Activated T-helper 1 cell treated with anti-CD3 and anti-CD28 coated beads, Interleukin-2, amount 50 U/mL, for 16 hours (primary cell): ENCODE measurements around the gene GABRR3.
A peak's percentile ranks its signal among the peaks of the same experiment; 100 is the strongest.
"Not testable (repeated sequence)": the region's sequence is repeated elsewhere in the genome, so short reads cannot be mapped to it uniquely, and the experiment has no call there.

Experiments used
- DNase-seq, 2 donors: peaks; one replicate each; pipeline ENCODE4 v3.0.0-alpha.2; 2020; ENCODE audit warnings: low read depth in 1 of 2, low spot score in 1 of 2

The GABRR3 gene

DNA sequence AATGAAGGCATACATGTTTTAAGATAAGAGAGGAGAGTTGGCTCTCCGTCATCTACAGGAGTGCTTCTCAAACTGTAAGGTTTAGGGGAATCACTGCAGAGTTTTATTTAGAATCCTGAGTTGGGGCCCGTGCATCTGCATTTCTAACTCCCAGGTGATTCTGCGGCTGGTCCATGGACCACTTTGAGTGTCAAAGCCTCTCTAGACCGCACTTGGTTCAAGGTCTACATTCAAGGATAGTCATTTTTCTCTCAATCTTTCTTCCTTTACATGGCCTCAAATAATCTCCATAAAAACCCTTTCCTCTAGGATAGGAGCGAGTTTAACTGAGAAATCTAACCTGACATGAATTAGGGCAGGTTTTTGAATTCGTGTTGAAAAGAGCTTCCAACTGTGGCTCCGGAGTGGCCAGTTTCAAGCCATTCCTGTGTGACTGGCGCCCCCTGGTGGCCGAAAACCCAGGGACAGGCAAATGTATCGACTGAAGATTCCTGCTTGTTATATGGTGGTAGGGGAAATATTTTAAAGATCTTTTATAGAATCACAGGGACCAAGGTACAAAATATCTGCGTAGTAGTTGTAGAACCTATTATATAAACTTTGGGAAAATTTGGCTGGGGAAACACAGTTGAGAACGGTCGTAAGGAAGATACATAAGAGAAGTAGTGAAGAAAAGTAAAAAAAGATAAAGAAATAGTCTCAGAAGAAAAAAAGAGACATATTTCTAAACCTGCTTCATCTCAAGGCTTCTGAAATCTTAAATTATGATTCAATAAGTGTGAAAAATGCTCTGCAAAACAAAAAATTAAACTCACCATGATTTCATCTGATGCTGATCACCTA, 11.9 kb downstream of the GABRR3 start:
- peak; percentile 83 to 98 for DNase-seq

DNA sequence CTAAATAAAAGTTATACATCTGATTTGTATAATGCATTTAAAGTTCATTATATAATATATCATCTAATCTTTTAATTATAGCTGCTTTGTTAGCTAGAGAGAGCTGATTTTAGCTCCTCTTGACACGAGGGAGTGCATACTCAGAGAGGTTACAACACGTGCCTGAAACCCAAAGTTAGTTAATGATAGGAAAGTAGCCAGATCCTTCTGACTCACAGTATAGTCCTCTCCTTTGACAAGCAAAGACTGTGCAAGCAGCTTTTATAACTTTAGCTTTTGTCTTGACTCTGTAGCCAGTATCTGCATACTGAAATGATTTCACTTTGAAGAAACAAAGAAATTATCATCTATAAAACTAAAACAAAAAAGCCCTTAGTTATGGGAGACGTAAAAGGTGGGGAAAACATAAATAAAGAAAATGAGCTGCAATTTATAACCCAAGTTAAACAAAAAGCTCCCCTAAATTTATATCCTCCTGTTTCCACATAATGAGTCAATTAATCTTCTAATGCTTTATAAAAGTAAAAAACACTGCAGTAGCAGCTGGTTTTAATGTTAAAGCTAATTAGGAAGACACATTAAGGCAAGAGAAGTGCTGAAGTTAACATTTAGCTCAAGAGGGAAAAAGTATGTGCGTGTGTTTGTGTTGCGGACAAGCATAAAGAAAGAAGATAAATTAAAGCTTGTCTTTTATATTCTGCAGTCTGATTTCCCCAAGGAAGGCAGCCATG, 13.1 kb downstream of the GABRR3 start:
- no peak for DNase-seq

DNA sequence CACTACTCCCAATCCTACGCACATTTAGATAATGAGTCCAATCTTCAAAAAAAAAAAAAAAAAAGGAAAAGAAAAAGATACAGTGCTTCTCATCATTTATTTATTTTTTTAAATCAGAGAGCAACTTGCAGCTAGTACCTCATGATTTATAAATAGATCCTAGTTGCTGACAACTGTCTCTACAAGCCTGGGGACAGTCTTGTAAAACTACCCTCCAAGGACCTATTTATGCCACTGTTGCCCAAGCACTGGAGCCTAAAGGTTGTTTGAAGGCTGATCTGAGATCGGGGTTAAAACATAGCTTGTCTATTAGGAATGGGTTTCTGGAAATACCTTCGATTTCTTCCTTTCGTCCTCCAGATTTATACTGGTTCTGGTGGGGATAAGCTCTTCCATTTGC, 14.7 kb downstream of the GABRR3 start:
- DNase-seq: no peak

DNA sequence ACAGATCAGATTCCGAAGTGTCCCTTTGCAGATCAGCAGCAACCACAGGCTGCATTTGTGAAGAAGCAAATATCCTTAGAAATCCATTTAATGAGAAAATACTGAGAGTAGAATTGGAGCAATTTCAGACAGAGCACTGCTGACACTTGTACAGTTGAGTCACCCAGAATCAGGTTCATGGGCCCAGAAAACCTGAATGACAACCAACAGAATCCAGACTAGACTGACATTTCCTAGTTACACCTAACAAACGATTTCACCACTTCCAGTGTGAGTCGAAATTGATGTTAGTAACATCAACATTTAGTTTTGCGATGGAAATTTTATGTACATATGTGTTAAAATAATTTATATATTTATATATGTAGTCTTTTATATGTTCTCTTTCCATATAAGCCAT, 16.8 kb downstream of the GABRR3 start:
- DNase-seq: no peak

DNA sequence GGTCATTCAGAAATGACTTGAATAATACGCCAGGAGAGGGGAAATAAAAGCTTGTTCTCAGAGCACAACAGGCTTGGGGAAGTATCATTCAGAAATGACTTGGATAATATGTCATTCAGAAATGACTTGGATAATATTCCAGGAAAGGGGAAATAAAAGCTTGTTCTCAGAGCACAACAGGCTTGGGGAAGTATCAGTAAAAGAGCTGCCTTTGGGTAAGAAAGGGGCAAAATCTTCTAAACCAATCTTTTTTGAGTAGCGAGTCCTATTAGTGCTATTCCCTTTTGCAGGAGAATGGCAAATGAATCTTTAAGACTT, 20.9 kb downstream of the GABRR3 start:
- no peak for DNase-seq

DNA sequence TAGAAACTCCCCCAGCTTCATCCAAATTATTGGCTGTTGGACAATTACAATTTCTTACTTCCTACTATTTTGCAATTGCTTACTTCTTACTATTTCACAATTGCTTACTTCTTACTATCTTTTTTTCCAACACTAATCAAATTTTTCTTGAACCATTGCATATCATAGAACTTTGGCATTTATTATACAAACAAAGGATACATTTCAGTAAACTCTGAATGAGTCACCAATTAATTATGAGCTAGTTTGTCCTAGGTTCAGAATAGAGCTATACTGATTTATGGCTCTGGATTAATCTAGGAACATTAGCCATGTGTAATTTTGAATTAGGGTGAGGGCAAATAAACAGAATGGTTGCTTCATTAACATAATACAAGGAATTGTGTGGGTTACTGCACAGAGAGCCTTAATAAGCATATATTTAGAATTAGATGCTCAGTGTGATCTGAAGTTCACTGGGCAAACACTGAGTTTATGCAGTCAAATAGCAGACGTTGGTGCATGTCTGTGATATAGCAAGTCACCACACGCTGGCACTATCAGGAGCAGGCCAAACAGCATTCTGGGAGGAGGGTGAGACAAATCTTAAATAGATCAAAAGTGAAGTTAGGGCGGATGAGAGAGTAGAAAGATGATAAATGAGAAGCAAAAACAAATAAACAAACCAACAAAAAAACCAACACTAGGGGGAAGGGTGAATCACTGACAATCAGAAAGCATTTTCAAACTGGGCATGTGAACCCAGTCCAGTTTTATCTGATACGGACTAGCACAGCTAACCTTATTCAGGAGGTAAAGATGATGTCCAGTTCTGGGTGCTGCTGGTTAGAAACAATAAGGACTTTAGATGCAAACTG, 21.5 kb downstream of the GABRR3 start:
- no peak for DNase-seq

DNA sequence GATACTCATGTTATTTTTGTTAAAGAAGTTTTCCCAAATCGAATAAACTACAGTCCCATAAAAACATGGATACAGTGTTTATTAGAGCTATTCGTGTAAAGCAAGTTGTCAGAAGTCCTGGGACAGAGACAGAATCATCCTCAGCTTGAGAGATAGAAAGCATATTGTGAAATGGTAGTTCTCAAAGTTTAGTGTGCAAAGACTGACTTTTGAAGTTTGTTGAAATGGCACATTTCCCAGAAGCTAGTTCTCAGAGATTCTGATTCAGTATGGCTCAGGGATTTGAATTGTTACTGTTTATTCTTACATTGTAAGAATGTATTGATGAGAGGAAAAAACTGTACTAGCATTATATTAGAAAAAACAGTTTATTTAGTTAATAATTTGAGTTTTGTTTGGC, 22.1 kb downstream of the GABRR3 start:
- DNase-seq: no peak

DNA sequence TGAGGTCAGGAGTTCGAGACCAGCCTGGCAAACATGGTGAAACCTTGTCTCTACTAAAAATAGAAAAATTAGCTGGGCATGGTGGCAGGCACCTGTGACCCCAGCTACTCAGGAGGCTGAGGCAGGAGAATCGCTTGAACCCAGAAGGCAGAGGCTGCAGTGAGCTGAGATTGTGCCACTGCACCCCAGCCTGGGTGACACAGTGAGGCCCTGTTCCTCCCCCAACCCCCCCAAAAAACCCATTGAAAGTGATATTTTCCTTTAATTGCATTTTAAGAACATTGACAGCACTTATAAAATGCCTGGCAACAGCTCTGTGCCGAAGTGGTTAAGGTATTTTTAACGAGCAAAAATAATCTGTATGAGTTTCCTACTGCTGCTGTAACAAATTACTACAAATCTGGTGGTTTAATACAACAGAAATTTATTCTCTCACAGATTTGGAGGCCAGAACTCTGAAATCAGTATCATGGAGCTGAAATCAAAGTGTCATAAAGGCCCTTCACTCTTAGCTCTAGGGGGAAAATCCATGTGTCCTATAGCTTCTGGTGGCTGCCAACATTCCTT, 24.1 kb downstream of the GABRR3 start:
- not testable (repeated sequence) for DNase-seq

DNA sequence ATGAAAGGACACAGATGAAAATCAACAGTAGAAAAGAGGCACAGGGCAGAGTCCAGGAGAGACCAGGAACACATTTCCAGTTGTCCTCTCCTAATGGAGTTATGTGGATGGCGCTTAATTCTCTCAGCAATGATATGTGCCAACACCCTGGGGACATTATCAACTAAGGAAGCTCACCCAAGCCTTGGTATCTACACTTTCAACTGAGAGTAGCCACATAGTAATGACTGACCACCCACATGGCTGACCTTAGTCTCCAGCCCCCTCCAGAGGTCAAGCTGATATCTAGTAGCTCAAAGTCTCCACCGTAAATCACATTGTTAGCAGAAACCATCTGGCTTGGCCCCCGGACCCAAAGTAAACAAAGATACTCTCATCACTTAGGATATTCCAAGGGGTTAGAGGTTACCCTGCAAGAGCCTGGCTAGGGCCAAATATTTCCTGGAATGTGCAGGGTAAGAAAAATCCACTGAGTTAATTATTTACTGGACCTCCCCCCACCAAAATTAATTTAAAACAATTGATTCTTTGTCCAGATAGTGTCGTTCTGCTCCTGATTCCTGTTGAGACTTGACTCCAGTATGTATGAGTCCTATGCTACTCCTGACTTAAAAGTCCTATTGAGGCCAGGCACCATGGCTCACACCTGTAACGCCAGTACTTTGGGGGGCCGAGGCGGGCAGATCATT, 24.8 kb downstream of the GABRR3 start:
- no peak for DNase-seq

DNA sequence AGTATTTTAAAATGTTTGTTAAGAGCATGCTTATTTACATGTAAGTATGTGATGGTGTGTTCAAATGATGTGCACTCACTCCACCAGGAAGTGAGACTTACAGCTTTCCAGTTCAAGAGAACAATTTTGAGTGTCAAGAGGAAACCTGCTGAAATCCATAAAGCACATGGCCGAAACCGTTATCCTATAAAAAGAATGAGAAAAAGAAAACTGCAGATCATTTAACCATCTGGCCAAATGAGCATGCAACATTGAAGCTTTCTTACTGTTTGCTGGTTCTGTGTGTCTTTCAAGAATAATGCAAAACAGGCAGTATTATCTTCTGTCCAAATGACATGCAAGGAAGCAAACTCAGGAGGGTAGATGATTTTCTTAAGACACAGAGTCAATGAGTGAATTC, 26.3 kb downstream of the GABRR3 start:
- DNase-seq: no peak

DNA sequence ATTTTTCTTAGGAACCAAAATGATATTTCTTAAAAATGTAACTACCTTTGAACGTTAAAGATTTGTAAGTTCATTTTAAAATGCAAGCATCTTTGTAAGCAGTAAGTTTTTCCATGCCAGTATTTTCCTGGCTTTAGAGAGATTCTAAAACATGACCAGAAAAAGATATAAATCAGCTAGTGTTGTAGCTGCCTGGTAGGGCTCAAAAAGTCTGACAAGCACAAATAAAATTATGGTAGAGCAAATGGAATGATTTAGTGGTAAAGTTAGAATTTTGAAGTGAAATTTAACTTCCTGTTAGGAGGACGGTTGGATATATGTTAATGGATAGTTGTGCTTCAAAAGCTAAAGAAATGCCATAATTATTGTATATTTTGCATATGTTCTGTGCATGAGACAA, 29.7 kb downstream of the GABRR3 start:
- no peak for DNase-seq

DNA sequence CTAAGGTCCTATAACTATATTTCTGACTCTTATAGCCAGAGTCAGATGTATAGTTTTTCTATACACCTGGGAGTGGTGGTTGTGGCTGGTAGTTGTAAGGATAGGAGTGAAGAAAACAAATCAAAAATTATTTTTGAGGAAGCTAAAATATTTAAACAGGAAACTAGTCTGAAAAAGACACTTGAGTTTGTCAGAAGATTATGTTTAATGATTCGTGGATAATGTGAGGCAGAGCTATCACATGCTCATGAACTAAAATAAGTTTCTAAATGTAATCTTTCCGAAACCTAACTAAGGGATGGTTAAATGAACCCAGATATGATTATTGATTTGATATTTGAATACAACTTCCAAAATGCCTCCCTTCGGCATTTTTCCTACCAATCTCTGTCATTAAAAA, 30.4 kb downstream of the GABRR3 start:
- DNase-seq: no peak

DNA sequence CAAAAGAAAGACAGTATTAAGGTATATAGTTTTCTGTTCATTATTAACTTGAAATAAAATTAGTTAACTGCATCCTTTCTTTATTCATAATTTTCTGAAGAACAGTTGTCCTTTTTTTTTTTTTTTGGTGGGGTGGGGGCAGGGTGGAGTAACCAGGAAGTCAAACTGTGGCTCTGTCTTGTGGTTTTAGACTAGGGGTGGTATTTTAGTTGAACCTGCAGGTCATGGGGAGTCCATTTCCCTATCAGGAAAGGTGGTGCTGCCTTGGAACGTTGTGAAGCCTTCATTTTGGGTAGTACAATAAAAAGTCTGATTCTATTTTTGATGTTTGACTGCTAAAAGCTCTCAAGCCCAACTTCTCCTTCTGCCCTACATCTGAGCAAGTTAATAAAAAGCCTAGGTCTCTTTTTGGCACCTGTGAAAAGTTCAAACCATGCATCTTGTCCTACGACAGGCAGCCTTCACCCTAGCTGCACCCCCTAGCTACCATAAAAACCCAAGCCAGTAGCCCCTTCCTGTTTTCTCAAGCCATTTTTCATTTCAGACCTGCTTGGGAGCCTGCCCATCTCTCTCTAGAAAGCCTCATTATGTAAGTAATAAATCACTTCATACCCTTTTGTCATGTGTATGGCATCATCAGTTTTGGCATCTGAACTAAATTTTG, 31.7 kb downstream of the GABRR3 start:
- no peak for DNase-seq

DNA sequence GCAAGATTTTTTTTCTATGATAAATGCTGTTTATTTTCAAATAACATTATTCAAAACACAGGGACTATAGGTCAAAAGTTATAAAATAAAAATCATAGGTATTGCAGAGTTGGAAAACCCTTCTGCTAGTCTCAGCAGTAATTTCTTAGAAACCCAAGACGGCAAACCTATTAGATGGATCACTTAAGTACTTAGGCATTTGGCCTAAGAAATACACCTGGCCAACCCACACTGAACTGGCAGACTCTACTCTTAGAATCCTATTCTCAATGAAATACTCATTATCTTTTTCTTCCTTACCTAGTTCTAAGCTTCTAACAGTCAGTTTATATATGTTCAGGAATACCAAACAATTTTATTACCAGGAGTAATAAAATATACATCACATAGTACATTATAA, 32.4 kb downstream of the GABRR3 start:
- DNase-seq: no peak

DNA sequence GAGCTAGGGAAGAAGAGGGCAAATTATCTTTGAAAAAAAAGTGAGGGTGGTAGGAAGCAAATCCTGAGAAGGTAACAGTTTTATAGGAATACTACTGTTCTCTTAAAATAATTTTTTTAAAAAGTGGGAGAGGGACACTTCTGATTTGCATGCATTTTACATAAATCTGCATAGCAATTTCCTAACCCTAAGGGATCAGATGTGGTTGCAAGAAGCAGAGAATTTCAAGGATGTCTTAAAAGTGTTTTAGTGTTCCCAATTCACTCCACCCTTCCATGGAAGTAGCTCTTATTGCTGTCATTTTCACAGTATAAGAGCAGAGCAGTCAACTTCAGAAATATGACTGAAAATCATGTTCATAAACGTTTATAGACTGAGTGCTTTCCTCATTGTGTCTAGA, 35.1 kb downstream of the GABRR3 start:
- DNase-seq: no peak

DNA sequence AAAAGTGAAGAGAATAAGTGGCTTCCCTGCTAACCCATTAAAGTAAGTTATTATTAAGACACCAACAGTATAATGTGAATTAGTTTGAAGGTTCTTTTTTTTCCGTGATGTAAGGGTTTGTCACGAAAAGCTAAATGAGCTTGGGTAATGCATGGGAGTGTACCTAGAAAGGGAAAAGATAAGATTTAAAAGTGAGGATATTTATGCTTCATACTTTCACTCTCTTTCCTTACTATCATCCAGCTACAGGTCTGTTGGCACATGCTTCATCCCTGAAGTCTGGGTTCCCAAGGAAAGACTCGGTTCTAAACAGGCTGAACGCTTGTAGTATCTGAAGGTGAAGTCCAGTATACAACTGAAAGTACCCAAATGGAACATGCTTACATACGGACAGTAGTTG, 36.0 kb downstream of the GABRR3 start:
- DNase-seq: no peak

DNA sequence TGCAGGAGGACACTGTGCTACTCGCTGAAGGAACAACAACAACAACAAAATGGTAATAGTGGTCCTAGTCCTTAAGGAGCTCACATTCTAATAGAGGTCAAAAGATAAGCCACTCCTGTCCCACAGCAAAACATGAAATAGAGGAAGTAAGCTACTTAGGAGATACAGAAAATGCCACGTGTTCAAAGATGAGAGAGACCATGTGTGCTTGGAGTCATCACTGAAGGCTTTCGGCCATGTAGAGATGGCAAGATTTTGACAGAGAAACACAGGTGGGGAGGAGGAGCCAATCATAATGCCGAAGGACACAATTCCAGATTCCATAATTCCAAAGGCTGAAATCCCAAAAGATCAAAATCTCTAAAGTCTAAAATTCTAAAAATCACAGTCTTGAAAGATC, 38.1 kb downstream of the GABRR3 start:
- DNase-seq: no peak

DNA sequence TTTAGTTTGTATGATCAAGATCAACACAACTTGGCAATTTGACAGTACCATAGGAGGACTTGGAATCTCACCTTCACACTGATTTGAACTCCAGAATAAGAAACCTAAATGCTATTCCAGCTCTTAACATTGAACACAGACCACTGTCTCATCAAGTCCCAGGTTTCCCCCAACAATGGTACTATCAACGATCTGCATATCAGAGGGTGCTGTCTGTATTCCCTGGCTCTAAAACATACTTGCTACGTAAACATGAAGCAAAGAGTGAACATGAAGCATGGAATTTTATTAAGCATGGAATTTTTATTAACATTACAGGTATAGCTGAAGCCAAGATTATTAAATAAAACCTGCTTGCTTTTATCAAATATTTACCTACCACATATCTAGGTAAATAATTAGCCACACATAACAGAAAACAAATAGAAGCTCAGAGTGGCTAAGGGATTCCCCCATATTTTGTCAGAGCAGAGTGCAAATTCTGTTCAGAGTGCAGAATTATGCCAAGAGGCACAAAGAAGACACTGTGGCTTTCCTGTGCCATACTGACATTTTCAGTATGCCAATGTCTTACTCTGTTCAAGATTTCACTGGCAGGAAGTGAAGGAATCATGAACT, 40.7 kb downstream of the GABRR3 start:
- DNase-seq: no peak

DNA sequence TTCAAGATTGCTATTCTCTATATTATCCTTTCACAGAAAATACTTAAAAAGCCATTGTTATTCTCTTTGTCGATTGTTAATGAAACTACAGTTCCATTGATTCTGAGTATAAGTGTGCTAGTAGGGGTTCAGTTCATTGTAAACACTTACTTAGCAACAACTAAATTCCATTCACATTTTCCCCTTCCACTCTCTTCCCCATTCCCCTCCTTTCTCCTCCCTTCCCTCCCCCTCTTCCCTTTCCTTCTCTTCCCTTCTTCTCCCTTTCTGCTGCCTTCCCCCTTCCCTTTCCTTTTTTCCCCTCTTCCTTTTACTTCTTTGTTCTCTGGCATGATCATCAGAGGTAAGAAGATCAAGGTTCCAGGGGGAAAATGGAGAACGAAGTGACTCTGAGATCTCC, 41.6 kb downstream of the GABRR3 start:
- DNase-seq: no peak

DNA sequence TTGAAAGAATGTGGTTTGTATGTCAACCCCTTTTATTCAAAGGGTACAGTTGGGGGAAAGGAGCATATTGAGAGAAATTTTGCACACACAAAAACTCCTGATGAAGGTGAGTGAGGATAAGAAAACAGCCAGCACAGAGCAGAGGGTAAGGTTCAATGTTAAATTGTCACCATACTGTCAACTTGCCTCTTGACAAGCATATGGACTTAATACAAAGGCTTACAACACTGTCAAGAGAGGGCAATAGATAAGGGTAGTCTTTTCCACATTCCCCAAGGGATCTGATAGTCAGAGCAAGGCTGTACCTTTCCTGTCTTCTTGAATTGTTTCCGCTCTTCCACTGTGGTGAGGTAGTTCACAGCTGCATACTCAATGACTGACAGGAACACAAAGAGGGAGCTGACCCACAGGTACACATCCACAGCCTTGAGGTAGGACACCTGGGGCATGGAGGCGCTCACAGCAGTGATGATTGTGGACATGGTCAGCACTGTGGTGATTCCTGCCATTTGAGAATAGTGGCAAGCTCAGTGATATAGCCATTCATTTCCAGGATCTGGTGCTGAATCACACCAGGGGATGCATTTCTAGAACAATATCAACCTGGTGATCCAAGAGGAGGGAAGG, 42.5 kb downstream of the GABRR3 start:
- DNase-seq: no peak
